Stimulated activated naive CD4-positive, alpha-beta T cell treated with Interleukin-2 at 50 U/mL for 16 hours (primary cell): ENCODE measurements around the gene FBXW8.
A peak's percentile ranks its signal among the peaks of the same experiment; 100 is the strongest.

ENCODE experiments used
- DNase-seq: peaks from one replicate; lab custom pipeline; 2025; lab: John Stamatoyannopoulos, UW

Gene FBXW8

GRCh38 chr12:116910645-116911451 is at the start of gene FBXW8:
Gene FBXW8 (plus strand): TSS chr12:116910950. CDS start chr12:116911038, 88 bp downstream.
- peak; percentile 51 for DNase-seq

DNA sequence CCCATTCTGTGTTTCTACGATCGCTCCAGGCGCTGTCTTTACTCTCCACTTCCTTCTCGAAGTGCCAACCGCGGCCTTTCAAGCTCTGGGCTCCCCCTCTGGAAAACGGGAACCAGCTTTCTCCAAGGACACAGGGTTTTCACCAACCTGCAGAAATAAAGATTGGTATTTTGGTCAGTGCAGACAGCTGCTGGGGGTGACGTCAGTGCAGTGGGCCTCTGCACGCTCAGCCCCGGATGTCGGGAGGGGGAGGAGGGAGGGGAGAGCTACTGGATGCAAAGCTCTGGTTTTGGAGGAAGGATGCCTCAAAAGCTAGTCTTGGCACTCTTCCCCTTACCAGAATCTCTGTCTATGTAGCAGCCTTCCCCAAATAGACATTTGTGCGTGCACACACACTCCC is 49.4 kb upstream of the FBXW8 start:
- no peak for DNase-seq

DNA sequence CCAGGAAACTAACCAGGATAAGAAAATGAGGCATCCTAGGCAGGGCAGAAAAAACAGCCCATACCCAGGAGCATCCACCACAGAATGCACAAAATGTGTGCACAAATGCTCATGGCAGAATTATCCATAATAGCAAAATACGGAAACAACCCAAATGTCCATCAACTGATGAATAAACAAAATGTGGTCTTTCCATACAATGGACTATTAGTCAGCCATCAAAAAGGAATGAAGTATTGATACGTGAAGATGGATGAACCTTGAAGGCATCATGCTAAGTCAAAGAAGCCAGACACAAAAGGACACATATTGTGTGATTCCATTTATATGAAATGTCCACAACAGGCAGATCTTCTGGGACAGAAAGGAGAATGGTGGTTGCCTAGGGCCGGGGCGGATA is 48.6 kb upstream of the FBXW8 start:
- no peak for DNase-seq

DNA sequence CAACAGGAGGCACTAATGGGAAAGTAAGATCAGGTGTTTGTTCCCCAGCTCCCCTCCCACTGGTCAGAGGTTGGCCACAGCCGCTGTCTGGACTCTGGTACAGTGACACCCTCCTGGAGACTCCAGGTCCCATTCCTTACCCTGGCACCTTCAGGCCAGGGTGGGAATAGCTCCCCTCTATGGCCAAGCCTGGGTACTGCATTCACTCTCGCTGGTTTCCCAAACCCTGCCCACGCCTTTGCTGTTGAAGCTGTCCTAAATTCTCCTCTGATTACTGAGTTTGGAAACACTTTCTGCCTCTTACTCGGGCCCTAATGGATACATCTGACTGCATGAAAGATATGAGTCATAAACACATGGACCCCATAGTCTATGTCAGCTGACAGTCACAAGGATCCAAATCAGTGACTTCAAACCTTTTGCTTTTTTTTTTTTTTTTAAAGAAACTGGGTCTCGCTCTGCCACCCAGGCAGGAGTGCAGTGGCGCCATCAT is 47.4 kb upstream of the FBXW8 start:
- no peak for DNase-seq

DNA sequence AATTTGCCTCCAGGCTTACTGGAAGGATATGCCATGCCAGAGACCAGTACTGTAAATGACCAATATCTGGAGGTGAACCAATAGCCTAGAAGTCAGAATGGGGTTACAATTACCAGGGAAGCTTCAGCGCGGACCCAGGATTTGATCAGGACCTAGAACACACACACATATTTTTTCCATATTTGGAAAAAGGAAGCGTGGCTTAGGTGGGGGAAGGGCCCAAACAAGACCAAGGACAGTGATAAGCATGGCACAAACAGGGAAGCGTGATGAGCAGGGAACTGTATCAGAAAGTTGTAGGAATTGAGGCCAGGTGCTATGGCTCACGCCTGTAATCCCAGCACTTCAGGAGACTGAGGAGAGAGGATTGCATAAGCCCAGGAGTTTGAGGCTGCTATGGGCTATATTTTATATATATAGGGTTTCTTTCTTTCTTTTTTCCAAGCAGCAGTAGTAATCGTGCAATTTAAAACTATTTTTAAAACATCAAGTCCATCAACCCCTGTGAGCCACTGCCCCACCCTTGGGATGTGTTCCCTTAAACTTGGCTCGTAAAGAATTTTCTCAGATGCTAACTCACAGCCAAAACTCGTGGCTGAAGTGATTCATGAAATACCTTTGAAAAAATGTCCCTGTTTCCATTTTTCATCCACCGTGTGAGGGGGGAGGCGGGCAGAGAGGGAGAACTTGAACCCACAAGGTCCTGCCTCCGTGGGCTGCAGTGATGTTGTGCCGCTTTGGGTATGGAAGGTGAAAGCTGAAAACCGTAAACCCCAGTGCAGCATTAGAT is 46.2 kb upstream of the FBXW8 start:
- no peak for DNase-seq

GRCh38 chr12:116867523-116867922 is 43.2 kb upstream of the FBXW8 start:
- DNase-seq = no peak

GRCh38 chr12:116870306-116870705 is 40.4 kb upstream of the FBXW8 start:
- no peak for DNase-seq

DNA sequence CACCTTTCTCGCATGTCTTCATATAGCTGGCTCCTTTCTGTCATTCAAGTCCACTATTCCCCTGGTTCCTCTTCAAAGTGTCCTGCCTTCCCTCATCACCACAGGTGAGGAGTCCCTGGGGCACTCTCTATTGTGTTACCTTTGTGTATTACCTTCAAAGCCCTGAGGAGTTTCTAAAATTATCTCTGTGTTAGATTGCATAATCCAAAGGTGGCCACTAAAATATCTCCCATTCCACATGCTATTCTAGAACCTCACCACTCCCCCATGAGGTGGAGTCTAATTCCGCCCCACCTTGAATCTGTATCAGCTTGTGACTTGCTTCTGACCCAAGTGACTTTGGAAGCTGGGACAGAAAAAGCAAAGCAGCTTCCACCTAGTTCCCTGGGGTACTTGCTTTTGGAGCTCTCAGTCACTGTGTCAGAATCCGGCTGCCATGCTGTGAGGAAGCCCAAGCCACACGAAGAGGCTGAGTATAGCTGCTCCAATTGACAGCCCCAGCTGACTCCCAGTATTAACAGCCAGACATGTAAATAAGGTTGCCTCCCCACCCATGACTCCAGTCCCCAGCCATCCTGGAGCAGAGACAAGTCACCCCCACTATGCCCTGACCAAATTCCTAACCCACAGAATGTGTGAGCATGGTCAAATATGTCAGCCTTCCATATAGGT is 36.3 kb upstream of the FBXW8 start:
- DNase-seq = no peak

DNA sequence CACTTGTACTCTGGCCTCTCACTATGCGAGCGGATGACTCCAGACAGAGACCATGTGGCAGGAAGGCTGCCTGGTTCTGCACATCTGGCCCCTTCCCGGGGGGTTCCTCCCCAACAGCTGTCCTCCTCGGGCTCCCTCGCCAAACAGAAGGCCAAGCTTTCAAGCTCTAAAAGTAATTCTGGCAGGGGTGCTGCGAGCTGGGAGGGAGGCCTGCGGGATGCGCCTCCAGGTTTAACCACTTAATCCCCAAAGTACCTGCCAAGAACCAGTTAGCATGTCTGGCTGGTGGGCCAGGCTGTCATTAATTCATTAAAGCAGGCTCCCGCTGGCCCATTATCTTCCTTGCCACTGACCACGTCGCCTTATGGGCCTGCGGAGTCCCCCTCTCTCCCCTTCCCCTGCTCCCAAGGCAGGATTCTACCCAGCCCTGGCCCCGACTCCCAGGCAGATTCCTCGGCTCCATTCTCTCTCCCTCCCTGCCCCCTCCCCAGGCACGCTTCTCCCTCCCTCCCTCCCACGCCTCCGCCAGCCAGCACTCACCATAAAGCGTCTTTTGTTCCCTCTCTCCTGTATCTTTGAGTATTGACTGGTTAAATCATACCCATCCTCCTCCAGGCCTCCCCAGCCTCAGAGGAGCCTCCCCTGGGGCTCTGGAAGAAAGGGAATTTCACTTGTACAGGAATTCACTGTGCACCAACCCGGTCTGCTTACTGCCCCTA is 34.4 kb upstream of the FBXW8 start:
- DNase-seq = no peak

DNA sequence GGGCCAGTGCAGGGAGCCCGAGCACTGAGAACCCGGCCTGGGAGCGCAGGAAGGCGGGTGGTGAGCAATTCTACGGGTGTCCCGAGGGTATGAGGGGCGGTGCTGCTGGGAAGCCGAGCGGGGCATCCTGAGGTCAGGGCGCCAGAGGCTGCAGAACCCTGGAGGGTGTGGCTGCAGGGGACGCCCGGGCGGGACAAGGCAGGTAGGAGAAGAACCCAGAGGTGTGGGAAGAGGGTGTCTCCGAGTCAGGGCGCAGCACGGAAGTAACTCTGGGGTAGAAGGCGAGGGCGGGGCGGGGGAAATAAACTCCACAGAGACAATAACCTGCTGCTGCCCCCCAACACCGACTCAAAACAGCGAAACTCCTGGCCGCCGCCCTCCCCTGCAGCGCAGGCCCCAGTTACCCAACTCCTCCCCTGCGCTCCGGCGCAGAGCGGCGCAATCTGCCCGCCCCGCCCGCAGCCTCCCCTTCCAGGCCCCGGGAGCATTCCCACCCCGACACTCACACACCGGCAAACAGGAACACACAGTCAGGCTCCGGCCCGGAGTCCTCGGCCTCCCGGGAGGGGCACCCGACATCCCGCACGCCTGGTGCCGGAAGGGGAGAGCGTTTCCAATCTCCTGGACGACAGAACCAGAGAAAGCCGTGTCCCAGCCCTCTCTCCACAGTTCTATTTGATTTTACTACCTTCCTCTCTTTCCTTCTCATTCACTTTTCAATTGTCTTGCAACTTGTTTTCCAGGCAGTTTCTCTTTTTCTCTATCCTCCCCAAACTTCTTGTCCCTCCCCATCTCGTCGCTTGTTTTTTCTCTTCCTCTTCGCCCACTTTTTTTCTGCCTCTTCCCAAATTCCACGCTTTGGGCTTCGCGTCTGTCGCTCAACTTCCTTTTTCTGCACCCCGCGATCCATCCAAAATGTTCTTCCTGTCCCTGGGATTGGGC is 31.9 kb upstream of the FBXW8 start:
- no peak for DNase-seq

- no peak for DNase-seq
Observed at GRCh38 chr12:116879509-116880212, 31.1 kb upstream of the FBXW8 start.

GRCh38 chr12:116880213-116880816 is 30.4 kb upstream of the FBXW8 start:
- no peak for DNase-seq

GRCh38 chr12:116880817-116881324 is 29.9 kb upstream of the FBXW8 start:
- no peak for DNase-seq

- no peak for DNase-seq
Observed at GRCh38 chr12:116881325-116881876, 29.3 kb upstream of the FBXW8 start, which contains the start of gene HRK. Gene HRK (minus strand): TSS chr12:116881441. CDS start chr12:116881307, 134 bp downstream.

- DNase-seq = no peak
Observed at GRCh38 chr12:116881877-116882507, 28.8 kb upstream of the FBXW8 start.

- no peak for DNase-seq
Observed at GRCh38 chr12:116882742-116883141, 28.0 kb upstream of the FBXW8 start.

- no peak for DNase-seq
Observed at GRCh38 chr12:116884871-116885270, 25.9 kb upstream of the FBXW8 start.

DNA sequence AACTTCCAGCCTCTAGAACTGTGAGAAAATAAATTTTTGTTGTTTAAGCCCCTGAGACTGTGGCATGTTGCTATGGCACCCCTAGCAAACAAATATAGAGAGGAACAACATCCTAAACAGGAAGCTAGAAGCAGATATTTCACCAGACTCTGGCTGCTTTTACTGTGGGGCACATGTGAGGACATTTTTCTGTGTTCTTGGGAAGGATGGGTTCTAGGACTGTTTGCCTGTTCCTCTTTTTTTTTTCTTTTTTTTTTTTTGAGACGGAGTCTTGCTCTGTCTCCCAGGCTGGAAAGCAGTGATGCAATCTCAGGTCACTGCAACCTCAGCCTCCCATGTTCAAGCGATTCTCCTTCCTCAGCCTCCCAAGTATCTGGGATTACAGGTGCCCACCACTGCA is 25.3 kb upstream of the FBXW8 start:
- DNase-seq = no peak

DNA sequence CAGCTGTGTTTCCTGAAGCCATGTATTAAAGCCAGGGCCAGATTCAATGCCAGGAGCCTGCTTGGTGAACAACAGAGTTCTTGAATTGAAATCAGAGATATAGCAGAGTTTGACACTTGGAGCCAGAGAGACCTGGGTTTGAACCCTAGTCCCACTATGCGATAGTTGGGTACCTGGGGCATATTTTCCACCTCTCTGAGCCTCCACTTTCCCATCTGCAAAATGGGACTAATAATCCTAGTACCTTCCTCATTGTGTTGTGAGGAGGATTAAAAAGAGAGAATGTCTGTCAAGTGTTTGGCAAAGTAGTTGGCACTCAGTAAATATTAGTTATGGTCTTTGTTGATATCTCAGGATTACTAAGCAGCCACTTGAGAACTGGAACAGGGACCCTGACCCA is 23.5 kb upstream of the FBXW8 start:
- no peak for DNase-seq
